ENCODE results near the gene PSIP1.
"Not testable (repeated sequence)": the region's sequence is repeated elsewhere in the genome, so short reads cannot be mapped to it uniquely, and the experiment has no call there.

The PSIP1 gene

DNA sequence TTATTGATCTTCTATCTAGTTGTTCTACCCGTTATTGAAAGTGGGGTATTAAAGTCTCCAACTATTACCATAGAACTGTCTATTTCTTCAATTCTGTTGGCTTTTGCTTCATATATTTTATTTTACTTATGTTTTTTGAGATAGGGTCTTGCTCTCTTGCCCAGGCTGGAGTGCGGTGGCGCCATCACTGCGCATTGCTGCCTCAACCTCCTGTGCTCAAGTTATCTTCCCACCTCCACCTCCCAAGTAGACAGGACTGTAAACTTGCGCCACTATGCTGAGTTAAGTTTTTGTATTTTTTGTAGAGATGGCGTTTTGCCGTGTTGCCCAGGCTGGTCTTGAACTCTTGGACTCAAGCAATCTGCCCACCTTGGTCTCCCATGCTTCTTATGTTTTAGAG lies 71.9 kb downstream of the PSIP1 start:
- no peaks in the 10 kb centered on the region for H3K4me1 ChIP-seq (ENCODE audit: control insufficient read depth, insufficient read depth, low read length)
- no peaks in the 10 kb centered on the region for H3K27me3 ChIP-seq (ENCODE audit: control insufficient read depth, insufficient read depth, low read length)
- H3K27ac ChIP-seq (ENCODE audit: low read length) = no peak overlapping the region
- H3K36me3 ChIP-seq (ENCODE audit: control insufficient read depth, insufficient read depth, low read length) = peaks cover 6% of the 10 kb centered on the region; the same call in 1 of the 2 replicates
- DNase-seq (ENCODE audit: low read depth, low spot score) = no peak
- WGBS (ENCODE audit: insufficient coverage, insufficient read length) = no CpG with 5 or more reads among the region's 7 CpGs
- H3K4me3 ChIP-seq (ENCODE audit: low read length) = no peak overlapping the region
- no peaks in the 10 kb centered on the region for H3K9me3 ChIP-seq (ENCODE audit: control insufficient read depth, insufficient read depth, low read length)

DNA sequence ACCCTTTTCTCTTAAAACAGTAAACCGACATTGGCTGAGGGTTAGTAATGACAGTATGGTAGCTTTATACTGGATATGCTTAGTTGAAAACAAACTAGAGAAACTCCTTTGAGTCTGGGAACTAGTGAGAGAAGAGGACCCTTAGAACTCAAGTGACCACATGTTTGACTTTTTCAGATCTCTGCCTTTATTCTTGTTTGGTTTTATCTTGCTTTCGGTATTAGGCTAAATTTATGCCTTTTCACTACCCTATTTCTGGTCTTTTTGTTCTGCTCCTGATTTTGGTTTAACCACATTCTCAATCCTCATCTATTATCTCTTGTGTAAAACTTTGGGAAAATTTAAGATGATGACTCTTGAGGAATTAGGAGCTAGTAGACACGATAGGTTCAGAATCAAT lies 77.1 kb downstream of the PSIP1 start:
- H3K36me3 ChIP-seq (ENCODE audit: control insufficient read depth, insufficient read depth, low read length) = peaks cover 2% of the 10 kb centered on the region; the same call in 1 of the 2 replicates
- WGBS (ENCODE audit: insufficient coverage, insufficient read length) = no CpG with 5 or more reads among the region's 3 CpGs
- no peak overlapping the region for H3K27ac ChIP-seq (ENCODE audit: low read length)
- no peaks in the 10 kb centered on the region for H3K4me1 ChIP-seq (ENCODE audit: control insufficient read depth, insufficient read depth, low read length)
- no peaks in the 10 kb centered on the region for H3K27me3 ChIP-seq (ENCODE audit: control insufficient read depth, insufficient read depth, low read length)
- no peaks in the 10 kb centered on the region for H3K9me3 ChIP-seq (ENCODE audit: control insufficient read depth, insufficient read depth, low read length)
- H3K4me3 ChIP-seq (ENCODE audit: low read length) = no peak overlapping the region
- DNase-seq (ENCODE audit: low read depth, low spot score) = no peak

DNA sequence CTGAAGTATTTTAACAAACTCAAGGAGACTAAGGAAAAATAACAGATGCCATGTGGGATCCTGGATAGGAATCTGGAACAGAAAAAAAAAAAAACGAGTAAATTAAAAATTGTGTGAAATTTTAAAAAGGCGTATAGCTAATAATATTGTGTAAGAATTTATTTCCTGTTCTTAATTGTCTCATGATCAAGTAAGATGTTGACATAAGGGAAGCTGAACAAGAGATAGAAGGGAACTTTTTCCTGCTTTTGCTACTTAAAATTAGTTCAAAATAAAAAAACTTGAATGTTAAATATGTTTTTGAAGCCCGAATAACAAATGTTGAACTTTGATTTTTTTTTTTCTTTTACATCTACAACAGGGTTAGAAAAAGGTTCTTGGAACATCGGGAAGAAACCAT lies 77.6 kb downstream of the PSIP1 start:
- Histone ChIP-seq H3K4me3 (ENCODE audit: low read length) (no peak overlapping the region), H3K27ac (ENCODE audit: low read length) (no peak overlapping the region), H3K9me3 (ENCODE audit: control insufficient read depth, insufficient read depth, low read length) (no peaks in the 10 kb centered on the region), H3K36me3 (ENCODE audit: control insufficient read depth, insufficient read depth, low read length) (peaks cover 2% of the 10 kb centered on the region; the same call in 1 of the 2 replicates), H3K4me1 (ENCODE audit: control insufficient read depth, insufficient read depth, low read length) (no peaks in the 10 kb centered on the region), H3K27me3 (ENCODE audit: control insufficient read depth, insufficient read depth, low read length) (no peaks in the 10 kb centered on the region)
- DNase-seq (ENCODE audit: low read depth, low spot score) = no peak
- 100% methylated on average over 2 of the region's 4 CpGs for WGBS (ENCODE audit: insufficient coverage, insufficient read length)

DNA sequence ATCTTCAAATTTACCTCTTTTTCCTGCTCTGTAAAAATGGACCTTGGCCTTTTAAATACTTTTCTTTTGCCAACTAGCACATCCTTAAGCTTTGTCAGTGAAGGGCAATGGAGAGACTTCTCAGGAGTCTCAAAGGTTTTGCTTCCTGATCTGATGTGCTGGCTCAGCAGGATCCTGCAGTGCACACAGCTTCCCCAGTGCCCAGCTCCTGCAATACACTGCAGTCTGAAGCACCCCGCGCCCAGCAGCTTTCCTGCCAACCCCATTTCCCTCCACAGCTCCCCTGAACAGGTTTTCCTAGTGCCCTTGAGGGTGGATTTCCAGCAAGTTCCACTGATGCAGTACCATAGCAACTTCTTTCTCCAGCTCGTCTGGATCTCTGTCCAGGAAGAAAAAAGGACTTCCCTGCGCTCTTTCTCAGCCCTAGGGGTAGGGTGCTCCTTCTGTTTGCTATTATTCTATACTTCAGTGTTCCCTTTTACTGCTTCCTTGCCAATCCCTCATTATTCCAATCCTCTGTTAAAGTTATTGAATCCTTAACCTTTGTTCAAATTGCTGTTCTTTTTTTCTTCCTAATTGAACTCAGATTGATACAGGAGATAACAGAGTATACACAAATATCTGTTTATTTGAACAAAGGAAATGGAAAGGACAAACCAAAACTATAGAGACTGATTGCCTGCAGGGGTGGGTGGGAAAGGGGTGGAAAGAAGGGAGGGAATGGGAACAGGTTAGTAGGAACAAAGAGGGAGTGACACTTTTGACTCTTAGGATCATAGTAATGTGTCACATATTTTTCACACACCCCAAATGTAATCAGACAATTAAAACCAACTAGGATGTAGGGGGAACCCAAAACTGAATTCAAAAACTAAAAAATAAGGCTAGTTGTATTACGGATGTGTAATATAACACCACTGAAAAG lies 79.6 kb downstream of the PSIP1 start:
- Histone ChIP-seq H3K36me3 (ENCODE audit: control insufficient read depth, insufficient read depth, low read length) (peaks cover 3% of the 10 kb centered on the region; the same call in 1 of the 2 replicates), H3K9me3 (ENCODE audit: control insufficient read depth, insufficient read depth, low read length) (no peaks in the 10 kb centered on the region; the same call in 1 of the 2 replicates), H3K4me3 (ENCODE audit: low read length) (no peak overlapping the region), H3K4me1 (ENCODE audit: control insufficient read depth, insufficient read depth, low read length) (no peaks in the 10 kb centered on the region), H3K27ac (ENCODE audit: low read length) (no peak overlapping the region), H3K27me3 (ENCODE audit: control insufficient read depth, insufficient read depth, low read length) (no peaks in the 10 kb centered on the region)
- no CpG with 5 or more reads among the region's 5 CpGs for WGBS (ENCODE audit: insufficient coverage, insufficient read length)
- no peak for DNase-seq (ENCODE audit: low read depth, low spot score)

DNA sequence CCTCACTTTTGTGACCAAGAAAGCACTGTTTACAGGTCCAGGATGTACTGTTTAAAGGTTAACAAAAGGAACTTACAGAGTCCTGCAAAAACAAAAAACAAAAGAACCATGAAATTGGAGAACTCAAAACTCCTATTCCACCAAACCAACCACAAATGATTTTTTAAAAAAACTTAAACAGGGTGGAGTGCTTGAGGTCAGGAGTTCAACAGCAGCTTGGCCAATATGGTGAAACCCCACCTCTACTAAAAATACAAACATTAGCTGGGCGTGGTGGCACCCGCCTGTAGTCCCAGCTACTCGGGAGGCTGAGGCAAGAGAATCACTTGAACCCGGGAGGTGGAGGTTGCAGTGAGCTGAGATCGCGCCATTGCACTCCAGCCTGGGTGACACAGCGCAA lies 83.1 kb downstream of the PSIP1 start:
- H3K4me1 ChIP-seq (ENCODE audit: control insufficient read depth, insufficient read depth, low read length); H3K36me3 ChIP-seq (ENCODE audit: control insufficient read depth, insufficient read depth, low read length); H3K27ac ChIP-seq (ENCODE audit: low read length); H3K4me3 ChIP-seq (ENCODE audit: low read length); H3K9me3 ChIP-seq (ENCODE audit: control insufficient read depth, insufficient read depth, low read length); H3K27me3 ChIP-seq (ENCODE audit: control insufficient read depth, insufficient read depth, low read length); DNase-seq (ENCODE audit: low read depth, low spot score): not testable (repeated sequence)
- no CpG with 5 or more reads among the region's 7 CpGs for WGBS (ENCODE audit: insufficient coverage, insufficient read length)

DNA sequence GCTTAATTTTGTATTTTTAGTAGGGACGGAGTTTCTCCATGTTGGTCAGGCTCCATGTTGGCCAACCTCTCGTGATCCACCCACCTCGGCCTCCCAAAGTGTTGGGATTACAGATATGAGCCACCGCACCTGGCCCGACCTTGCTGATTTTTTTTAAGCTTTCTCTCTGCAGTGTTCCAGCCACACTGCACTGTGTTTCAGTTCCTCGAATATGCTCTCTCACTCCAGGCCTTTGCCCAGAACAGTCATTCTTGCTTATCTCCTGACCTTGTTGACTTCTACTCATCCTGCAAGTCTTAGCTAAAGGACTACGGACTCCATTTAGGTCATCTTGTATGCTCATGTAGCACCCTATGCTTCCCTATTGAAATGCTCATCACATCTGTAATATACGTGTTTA lies 84.8 kb downstream of the PSIP1 start:
- DNase-seq (ENCODE audit: low read depth, low spot score) = no peak
- Histone ChIP-seq H3K4me3 (ENCODE audit: low read length) (no peak overlapping the region), H3K4me1 (ENCODE audit: control insufficient read depth, insufficient read depth, low read length) (no peaks in the 10 kb centered on the region; the same call in 1 of the 2 replicates), H3K27ac (ENCODE audit: low read length) (no peak overlapping the region), H3K9me3 (ENCODE audit: control insufficient read depth, insufficient read depth, low read length) (no peaks in the 10 kb centered on the region; the same call in 1 of the 2 replicates), H3K36me3 (ENCODE audit: control insufficient read depth, insufficient read depth, low read length) (peaks cover 6% of the 10 kb centered on the region; the same call in 1 of the 2 replicates), H3K27me3 (ENCODE audit: control insufficient read depth, insufficient read depth, low read length) (no peaks in the 10 kb centered on the region)
- no CpG with 5 or more reads among the region's 8 CpGs for WGBS (ENCODE audit: insufficient coverage, insufficient read length)

DNA sequence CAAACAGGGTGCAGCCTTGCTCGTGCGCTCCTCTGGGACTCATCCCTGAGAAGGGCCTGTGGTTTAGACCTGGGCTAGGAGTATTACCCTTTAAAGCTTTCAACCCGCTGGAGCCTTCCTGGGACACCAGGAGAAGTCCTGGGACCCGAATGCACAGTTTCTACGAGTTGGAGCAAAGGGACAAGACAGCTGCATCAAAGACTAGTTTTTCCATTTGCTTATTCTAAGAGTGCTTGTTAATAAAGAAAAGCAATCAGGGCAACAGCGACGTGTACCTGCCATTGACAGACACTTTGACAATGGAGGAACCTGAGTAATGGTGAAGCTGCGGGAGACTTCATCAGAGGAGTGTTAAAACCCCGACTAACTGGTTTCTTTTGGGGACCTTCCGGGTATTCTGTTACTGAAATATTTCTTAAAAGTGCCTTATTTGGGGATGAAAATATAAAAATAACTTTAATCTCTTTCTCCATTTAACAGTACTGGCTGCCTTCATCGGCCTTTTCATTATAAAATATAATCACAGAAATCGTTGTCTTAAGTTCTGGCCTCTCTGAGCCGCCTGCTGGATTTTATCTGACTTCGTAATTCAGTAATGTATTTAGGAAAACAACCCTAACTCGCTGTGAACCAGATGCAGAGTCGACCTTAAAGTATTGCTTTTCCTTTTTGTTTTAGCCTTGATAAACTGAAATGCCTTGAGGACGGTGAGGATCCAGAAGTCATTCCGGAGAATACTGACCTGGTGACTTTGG lies 87.4 kb downstream of the PSIP1 start:
- Histone ChIP-seq H3K4me3 (ENCODE audit: low read length) (peak overlapping the region; percentile 92), H3K9me3 (ENCODE audit: control insufficient read depth, insufficient read depth, low read length) (no peaks in the 10 kb centered on the region; the same call in 1 of the 2 replicates), H3K36me3 (ENCODE audit: control insufficient read depth, insufficient read depth, low read length) (peaks cover 6% of the 10 kb centered on the region; the same call in 1 of the 2 replicates), H3K4me1 (ENCODE audit: control insufficient read depth, insufficient read depth, low read length) (no peaks in the 10 kb centered on the region; the same call in 1 of the 2 replicates), H3K27ac (ENCODE audit: low read length) (no peak overlapping the region), H3K27me3 (ENCODE audit: control insufficient read depth, insufficient read depth, low read length) (no peaks in the 10 kb centered on the region)
- WGBS (ENCODE audit: insufficient coverage, insufficient read length) = no CpG with 5 or more reads among the region's 18 CpGs
- no peak for DNase-seq (ENCODE audit: low read depth, low spot score)

DNA sequence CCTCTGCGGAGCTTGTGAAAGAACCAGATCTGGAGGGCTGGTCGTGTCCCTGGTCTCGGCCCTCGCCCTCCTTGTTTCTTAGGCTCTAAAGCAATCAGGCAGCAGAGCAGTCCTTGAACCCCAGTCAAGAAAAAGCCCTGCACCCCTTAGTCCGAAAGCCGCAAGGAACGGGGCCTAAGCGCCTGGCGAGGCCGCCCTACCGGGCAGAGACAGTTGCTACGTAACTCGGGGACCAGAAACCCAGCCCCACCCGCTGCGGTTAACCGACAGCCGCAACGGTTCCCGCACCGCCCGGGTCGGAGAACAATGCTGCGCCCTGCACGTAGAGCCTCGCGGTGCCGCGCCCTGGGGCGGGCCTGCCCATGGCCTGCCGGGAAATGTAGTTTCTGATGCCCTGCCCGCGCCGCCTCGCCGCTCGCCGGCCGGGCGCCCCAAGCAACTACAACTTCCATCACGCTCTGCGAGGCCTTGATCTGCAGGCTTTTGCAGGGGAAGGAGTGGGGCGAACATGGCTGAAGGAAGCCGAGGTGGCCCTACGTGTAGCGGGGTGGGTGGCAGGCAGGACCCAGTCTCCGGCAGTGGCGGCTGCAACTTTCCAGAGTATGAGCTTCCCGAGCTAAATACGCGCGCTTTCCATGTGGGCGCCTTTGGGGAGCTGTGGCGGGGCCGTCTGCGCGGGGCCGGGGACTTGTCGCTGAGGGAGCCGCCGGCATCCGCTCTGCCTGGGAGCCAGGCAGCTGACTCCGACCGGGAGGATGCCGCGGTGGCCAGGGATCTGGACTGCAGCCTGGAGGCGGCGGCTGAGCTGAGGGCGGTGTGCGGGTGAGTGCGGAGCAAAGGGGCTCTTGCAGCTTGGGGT lies 88.2 kb downstream of the PSIP1 start, which contains the start of gene SNAPC3:
Gene SNAPC3, plus strand, starts transcription at position 505 of the 859 bp plus-strand sequence. Its CDS starts 4 bp downstream, at position 509.
- DNase-seq (ENCODE audit: low read depth, low spot score) = peak; percentile 88
- Histone ChIP-seq H3K27ac (ENCODE audit: low read length) (no peak within 1 kb of the TSS), H3K4me3 (ENCODE audit: low read length) (peak within 1 kb of the TSS; percentile 92), H3K9me3 (ENCODE audit: control insufficient read depth, insufficient read depth, low read length) (no peaks in the 10 kb centered on the region; the same call in 1 of the 2 replicates), H3K36me3 (ENCODE audit: control insufficient read depth, insufficient read depth, low read length) (peaks cover 6% of the 10 kb centered on the region; the same call in 1 of the 2 replicates), H3K27me3 (ENCODE audit: control insufficient read depth, insufficient read depth, low read length) (no peaks in the 10 kb centered on the region), H3K4me1 (ENCODE audit: control insufficient read depth, insufficient read depth, low read length) (no peaks in the 10 kb centered on the region; the same call in 1 of the 2 replicates)
- WGBS (ENCODE audit: insufficient coverage, insufficient read length) = no CpG with 5 or more reads among the region's 70 CpGs

DNA sequence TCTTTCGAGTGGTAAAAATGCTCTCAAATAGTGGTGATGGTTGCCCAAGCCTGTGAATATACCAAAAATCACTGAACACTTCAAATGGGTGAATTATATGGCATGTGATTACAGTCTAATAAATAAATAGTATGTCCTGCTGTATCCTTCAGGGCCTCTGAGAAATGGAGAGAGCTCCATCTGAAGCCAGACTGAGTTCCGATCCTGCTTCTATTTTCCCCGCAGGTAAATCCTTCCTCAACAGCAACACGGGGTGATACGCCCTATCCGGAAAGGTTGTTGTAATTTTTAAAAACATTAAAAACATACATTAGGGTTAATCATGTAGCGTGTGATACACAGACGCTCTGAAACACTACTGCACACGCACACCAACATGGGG lies 88.8 kb downstream of the PSIP1 start:
- Histone ChIP-seq H3K27ac (ENCODE audit: low read length) (no peak overlapping the region), H3K4me3 (ENCODE audit: low read length) (peak overlapping the region; percentile 92; the same call in 1 of the 2 replicates), H3K36me3 (ENCODE audit: control insufficient read depth, insufficient read depth, low read length) (peaks cover 6% of the 10 kb centered on the region; the same call in 1 of the 2 replicates), H3K4me1 (ENCODE audit: control insufficient read depth, insufficient read depth, low read length) (no peaks in the 10 kb centered on the region; the same call in 1 of the 2 replicates), H3K9me3 (ENCODE audit: control insufficient read depth, insufficient read depth, low read length) (no peaks in the 10 kb centered on the region; the same call in 1 of the 2 replicates), H3K27me3 (ENCODE audit: control insufficient read depth, insufficient read depth, low read length) (no peaks in the 10 kb centered on the region)
- WGBS (ENCODE audit: insufficient coverage, insufficient read length) = no CpG with 5 or more reads among the region's 9 CpGs
- no peak for DNase-seq (ENCODE audit: low read depth, low spot score)

Data from iPS DF 6.9 (cell line).